ENCODE measurements around the gene SNX1.
"Not testable (repeated sequence)": the region's sequence is repeated elsewhere in the genome, so short reads cannot be mapped to it uniquely, and the experiment has no call there.

Gene SNX1

GRCh38 chr15:64096668-64097384 lies 1.0 kb downstream of the SNX1 start:
- H3K27me3 Mint-ChIP-seq: no peaks in the 10 kb centered on the region
- ATAC-seq: no peak
- H3K27ac Mint-ChIP-seq: peak overlapping the region; percentile 99
- H3K4me3 Mint-ChIP-seq: peak overlapping the region; percentile 92
- peaks cover 63% of the 10 kb centered on the region for H3K4me1 Mint-ChIP-seq
- H3K9me3 Mint-ChIP-seq: no peaks in the 10 kb centered on the region
- H3K36me3 Mint-ChIP-seq: peaks cover 12% of the 10 kb centered on the region

GRCh38 chr15:64099379-64099778 lies 3.6 kb downstream of the SNX1 start:
- H3K4me3 Mint-ChIP-seq: no peak overlapping the region

GRCh38 chr15:64100958-64101357 lies 5.2 kb downstream of the SNX1 start:
- peaks cover 2% of the 10 kb centered on the region for H3K9me3 Mint-ChIP-seq

More at GRCh38 chr15:64099379-64099778, 3.6 kb downstream of the SNX1 start:
- Mint-ChIP-seq H3K27ac (peak overlapping the region; percentile 37), H3K27me3 (no peaks in the 10 kb centered on the region), H3K9me3 (peaks cover 2% of the 10 kb centered on the region), H3K36me3 (peaks cover 9% of the 10 kb centered on the region), H3K4me1 (peaks cover 61% of the 10 kb centered on the region)
- ATAC-seq: no peak

GRCh38 chr15:64102497-64102896 lies 6.7 kb downstream of the SNX1 start:
- H3K4me1 Mint-ChIP-seq: peaks cover 49% of the 10 kb centered on the region
- no peak for ATAC-seq
- H3K9me3 Mint-ChIP-seq: peaks cover 2% of the 10 kb centered on the region
- H3K4me3 Mint-ChIP-seq: no peak overlapping the region
- no peaks in the 10 kb centered on the region for H3K27me3 Mint-ChIP-seq
- H3K36me3 Mint-ChIP-seq: peaks cover 9% of the 10 kb centered on the region
- H3K27ac Mint-ChIP-seq: no peak overlapping the region

More at GRCh38 chr15:64100958-64101357, 5.2 kb downstream of the SNX1 start:
- H3K27me3 Mint-ChIP-seq: no peaks in the 10 kb centered on the region
- no peak overlapping the region for H3K27ac Mint-ChIP-seq
- ATAC-seq: peak; percentile 64
- peaks cover 9% of the 10 kb centered on the region for H3K36me3 Mint-ChIP-seq
- no peak overlapping the region for H3K4me3 Mint-ChIP-seq
- H3K4me1 Mint-ChIP-seq: peaks cover 51% of the 10 kb centered on the region

- no peak overlapping the region for H3K4me3 Mint-ChIP-seq
- H3K36me3 Mint-ChIP-seq: peaks cover 9% of the 10 kb centered on the region
- H3K27ac Mint-ChIP-seq: no peak overlapping the region
- peaks cover 2% of the 10 kb centered on the region for H3K9me3 Mint-ChIP-seq
- peaks cover 46% of the 10 kb centered on the region for H3K4me1 Mint-ChIP-seq
- ATAC-seq: no peak
- no peaks in the 10 kb centered on the region for H3K27me3 Mint-ChIP-seq
Observed at GRCh38 chr15:64105113-64105704, 9.4 kb downstream of the SNX1 start.

- peaks cover 54% of the 10 kb centered on the region for H3K4me1 Mint-ChIP-seq
- ATAC-seq: no peak
- H3K9me3 Mint-ChIP-seq: peaks cover 2% of the 10 kb centered on the region
- peaks cover 11% of the 10 kb centered on the region for H3K36me3 Mint-ChIP-seq
- no peak overlapping the region for H3K4me3 Mint-ChIP-seq
- peak overlapping the region; percentile 12 for H3K27ac Mint-ChIP-seq
- no peaks in the 10 kb centered on the region for H3K27me3 Mint-ChIP-seq
Observed at GRCh38 chr15:64107337-64107736, 11.6 kb downstream of the SNX1 start.

- H3K27me3 Mint-ChIP-seq, H3K9me3 Mint-ChIP-seq, H3K4me3 Mint-ChIP-seq, ATAC-seq: not testable (repeated sequence)
- H3K36me3 Mint-ChIP-seq: peaks cover 28% of the 10 kb centered on the region
- peaks cover 61% of the 10 kb centered on the region for H3K4me1 Mint-ChIP-seq
- H3K27ac Mint-ChIP-seq: peak overlapping the region; percentile 23
Observed at GRCh38 chr15:64110108-64110701, 14.4 kb downstream of the SNX1 start.

GRCh38 chr15:64110950-64111678 lies 15.3 kb downstream of the SNX1 start:
- H3K27ac Mint-ChIP-seq: peak overlapping the region; percentile 23
- peak; percentile 64 for ATAC-seq
- H3K27me3 Mint-ChIP-seq: no peaks in the 10 kb centered on the region
- no peaks in the 10 kb centered on the region for H3K9me3 Mint-ChIP-seq
- H3K36me3 Mint-ChIP-seq: peaks cover 28% of the 10 kb centered on the region
- peaks cover 61% of the 10 kb centered on the region for H3K4me1 Mint-ChIP-seq
- H3K4me3 Mint-ChIP-seq: no peak overlapping the region

GRCh38 chr15:64111679-64112050 lies 15.9 kb downstream of the SNX1 start:
- Mint-ChIP-seq H3K27me3 (no peaks in the 10 kb centered on the region), H3K4me3 (no peak overlapping the region), H3K27ac (peak overlapping the region; percentile 23), H3K9me3 (no peaks in the 10 kb centered on the region), H3K36me3 (peaks cover 28% of the 10 kb centered on the region), H3K4me1 (peaks cover 56% of the 10 kb centered on the region)
- no peak for ATAC-seq

- no peak for ATAC-seq
- H3K36me3 Mint-ChIP-seq: peaks cover 32% of the 10 kb centered on the region
- no peaks in the 10 kb centered on the region for H3K27me3 Mint-ChIP-seq
- H3K27ac Mint-ChIP-seq: peak overlapping the region; percentile 23
- H3K4me3 Mint-ChIP-seq: no peak overlapping the region
- peaks cover 51% of the 10 kb centered on the region for H3K4me1 Mint-ChIP-seq
- H3K9me3 Mint-ChIP-seq: no peaks in the 10 kb centered on the region
Observed at GRCh38 chr15:64112073-64112772, 16.4 kb downstream of the SNX1 start.

GRCh38 chr15:64112904-64113303 lies 17.1 kb downstream of the SNX1 start:
- Mint-ChIP-seq H3K4me3 (no peak overlapping the region), H3K27ac (no peak overlapping the region), H3K4me1 (peaks cover 50% of the 10 kb centered on the region), H3K9me3 (no peaks in the 10 kb centered on the region), H3K36me3 (peaks cover 36% of the 10 kb centered on the region), H3K27me3 (no peaks in the 10 kb centered on the region)
- ATAC-seq: no peak

GRCh38 chr15:64117759-64118487 lies 22.1 kb downstream of the SNX1 start:
- H3K27me3 Mint-ChIP-seq: no peaks in the 10 kb centered on the region
- peaks cover 52% of the 10 kb centered on the region for H3K36me3 Mint-ChIP-seq
- no peak overlapping the region for H3K27ac Mint-ChIP-seq
- no peak overlapping the region for H3K4me3 Mint-ChIP-seq
- ATAC-seq: no peak
- H3K4me1 Mint-ChIP-seq: peaks cover 9% of the 10 kb centered on the region
- no peaks in the 10 kb centered on the region for H3K9me3 Mint-ChIP-seq

GRCh38 chr15:64120322-64120721 lies 24.5 kb downstream of the SNX1 start:
- H3K36me3 Mint-ChIP-seq: peaks cover 47% of the 10 kb centered on the region
- not testable (repeated sequence) for H3K4me1 Mint-ChIP-seq, H3K27me3 Mint-ChIP-seq, H3K9me3 Mint-ChIP-seq, H3K27ac Mint-ChIP-seq, H3K4me3 Mint-ChIP-seq, ATAC-seq

GRCh38 chr15:64121614-64122013 lies 25.8 kb downstream of the SNX1 start:
- no peak for ATAC-seq

More at GRCh38 chr15:64121614-64122013, 25.8 kb downstream of the SNX1 start:
- no peak overlapping the region for H3K27ac Mint-ChIP-seq
- H3K9me3 Mint-ChIP-seq: no peaks in the 10 kb centered on the region
- H3K27me3 Mint-ChIP-seq: no peaks in the 10 kb centered on the region
- no peaks in the 10 kb centered on the region for H3K4me1 Mint-ChIP-seq
- H3K4me3 Mint-ChIP-seq: no peak overlapping the region
- H3K36me3 Mint-ChIP-seq: peaks cover 52% of the 10 kb centered on the region

All from stimulated activated memory B cell treated with anti-CD40 and anti-IgM and Interleukin-4, amounts not matched to agents 10 μg/mL and 1 μg/mL and 100 μg/mL, for 72 hours (primary cell).